Hematopoietic multipotent progenitor cell treated with erythropoietin and hydrocortisone succinate and interleukin-3 and kit ligand, for 15 days (in vitro differentiated cells): ENCODE measurements around the gene HGS.

ENCODE experiments used
- DNase-seq: peaks from one replicate; pipeline ENCODE4 v3.0.0-alpha.2; 2015; ENCODE audit warnings: low spot score

Gene HGS

GRCh38 chr17:81655378-81656117, 28.3 kb upstream of the HGS start:
- no peak for DNase-seq

- DNase-seq, result no peak
Observed at GRCh38 chr17:81656118-81656743, 27.6 kb upstream of the HGS start, which contains the start of gene PDE6G. TSS of gene PDE6G (minus strand) at chr17:81656542. CDS start at chr17:81653305, 3,237 bp downstream.

- no peak for DNase-seq
Observed at GRCh38 chr17:81656835-81657234, 27.0 kb upstream of the HGS start.

- no peak for DNase-seq
Observed at GRCh38 chr17:81659038-81659437, 24.8 kb upstream of the HGS start.

GRCh38 chr17:81660441-81660840, 23.4 kb upstream of the HGS start:
- no peak for DNase-seq

GRCh38 chr17:81662002-81662401, 21.8 kb upstream of the HGS start:
- DNase-seq, result no peak

GRCh38 chr17:81664051-81664470, 19.8 kb upstream of the HGS start:
- no peak for DNase-seq

- peak; percentile 30 for DNase-seq
Observed at GRCh38 chr17:81665205-81666091, 18.4 kb upstream of the HGS start.

- peak; percentile 15 for DNase-seq
Observed at GRCh38 chr17:81666092-81666341, 17.8 kb upstream of the HGS start.

- peak; percentile 94 for DNase-seq
Observed at GRCh38 chr17:81666342-81667191, 17.2 kb upstream of the HGS start, which contains the start of the genes CCDC137 and OXLD1. TSS of gene CCDC137 (plus strand) at chr17:81666737. CDS start at chr17:81666767, 30 bp downstream. TSS of gene OXLD1 (minus strand) at chr17:81666605. CDS start at chr17:81666577, 28 bp downstream.

GRCh38 chr17:81667754-81668153, 16.1 kb upstream of the HGS start:
- DNase-seq, result no peak

- no peak for DNase-seq
Observed at GRCh38 chr17:81672504-81672903, 11.3 kb upstream of the HGS start.

- DNase-seq, result no peak
Observed at GRCh38 chr17:81672954-81673353, 10.9 kb upstream of the HGS start.

- no peak for DNase-seq
Observed at GRCh38 chr17:81673561-81674258, 10.1 kb upstream of the HGS start.

- DNase-seq, result peak; percentile 42
Observed at GRCh38 chr17:81675515-81676221, 8.1 kb upstream of the HGS start.

- DNase-seq, result no peak
Observed at GRCh38 chr17:81676906-81677305, 6.9 kb upstream of the HGS start.

GRCh38 chr17:81680150-81680549, 3.7 kb upstream of the HGS start:
- no peak for DNase-seq

GRCh38 chr17:81681672-81682071, 2.1 kb upstream of the HGS start:
- DNase-seq, result no peak

GRCh38 chr17:81682565-81683207, 1.1 kb upstream of the HGS start:
- DNase-seq, result no peak

- no peak for DNase-seq
Observed at GRCh38 chr17:81683208-81683583, 615 bp upstream of the HGS start.
